Hematopoietic multipotent progenitor cell treated with erythropoietin and hydrocortisone succinate and interleukin-3 and kit ligand, for 6 days (in vitro differentiated cells): ENCODE data around the gene PTCRA.
A peak's percentile ranks its signal among the peaks of the same experiment; 100 is the strongest.
"Not testable (repeated sequence)": the region's sequence is repeated elsewhere in the genome, so short reads cannot be mapped to it uniquely, and the experiment has no call there.

Experiments used
- DNase-seq: peaks from one replicate; pipeline ENCODE4 v3.0.0-alpha.2; 2015

PTCRA gene

GRCh38 chr6:42915732-42916131, at the start of gene PTCRA:
PTCRA (plus strand) TSS chr6:42916053; CDS start chr6:42916070, 17 bp downstream.
- no peak for DNase-seq

GRCh38 chr6:42870145-42870936, 45.5 kb upstream of the PTCRA start:
- no peak for DNase-seq

- no peak for DNase-seq
Observed at GRCh38 chr6:42871711-42872110, 44.1 kb upstream of the PTCRA start.

- DNase-seq = no peak
Observed at GRCh38 chr6:42873313-42873712, 42.5 kb upstream of the PTCRA start.

GRCh38 chr6:42877695-42878094, 38.2 kb upstream of the PTCRA start:
- no peak for DNase-seq

GRCh38 chr6:42879372-42880239, 36.2 kb upstream of the PTCRA start, which contains the start of gene RPL7L1:
RPL7L1 (plus strand) TSS chr6:42879616; CDS start chr6:42879911, 295 bp downstream.
- DNase-seq = peak; percentile 94

GRCh38 chr6:42880240-42880817, 35.5 kb upstream of the PTCRA start:
- DNase-seq = not testable (repeated sequence)

GRCh38 chr6:42880871-42881270, 35.0 kb upstream of the PTCRA start:
- DNase-seq = not testable (repeated sequence)

- DNase-seq = no peak
Observed at GRCh38 chr6:42885702-42886101, 30.2 kb upstream of the PTCRA start.

- not testable (repeated sequence) for DNase-seq
Observed at GRCh38 chr6:42888201-42888600, 27.7 kb upstream of the PTCRA start.

GRCh38 chr6:42889815-42890214, 26.0 kb upstream of the PTCRA start:
- DNase-seq = peak; percentile 39

GRCh38 chr6:42890311-42891198, 25.3 kb upstream of the PTCRA start:
- peak; percentile 98 for DNase-seq

- DNase-seq = no peak
Observed at GRCh38 chr6:42891199-42891722, 24.6 kb upstream of the PTCRA start.

GRCh38 chr6:42894041-42894828, 21.6 kb upstream of the PTCRA start:
- DNase-seq = peak; percentile 92

- DNase-seq = no peak
Observed at GRCh38 chr6:42896178-42896719, 19.6 kb upstream of the PTCRA start.

GRCh38 chr6:42898891-42899361, 16.9 kb upstream of the PTCRA start:
- DNase-seq = peak; percentile 88

GRCh38 chr6:42899871-42900270, 16.0 kb upstream of the PTCRA start:
- no peak for DNase-seq

- DNase-seq = peak; percentile 97
Observed at GRCh38 chr6:42901538-42901957, 14.3 kb upstream of the PTCRA start.

GRCh38 chr6:42902429-42903263, 13.2 kb upstream of the PTCRA start:
- peak; percentile 54 for DNase-seq

- DNase-seq = no peak
Observed at GRCh38 chr6:42904467-42904866, 11.4 kb upstream of the PTCRA start.
